Activated CD8-positive, alpha-beta T cell treated with anti-CD3 and anti-CD28 coated beads, Interleukin-2, amount 10 ng/mL, durations not matched to agents 7 days and 5 days (primary cell): ENCODE measurements around the gene LONRF3. TPM values are rescaled to one million over a fixed set of nuclear protein-coding genes. Genes with fewer than 3 reads are reported as not detected.
"Not testable (repeated sequence)": the region's sequence is repeated elsewhere in the genome, so short reads cannot be mapped to it uniquely, and the experiment has no call there.

ENCODE experiments used
- ATAC-seq: fragments of 150-1000 bp; cut with Tn5 transposase; one replicate; pipeline ENCODE4 v1.10.0; 2021; ENCODE audit warnings: moderate library complexity
- CTCF ChIA-PET: fragments of 350-600 bp; sonication (Branson Sonifier 250); formaldehyde crosslinking; loops from one replicate; lab custom pipeline; 2021; ENCODE audit warnings: antibody characterized with exemption; lab: Charles Lee
- POLR2A ChIA-PET: fragments of 350-600 bp; sonication (Branson Sonifier 250); formaldehyde crosslinking; loops from one replicate; lab custom pipeline; 2021; ENCODE audit warnings: antibody characterized with exemption; lab: Charles Lee
- DNase-seq: peaks from one replicate; pipeline ENCODE4 v3.0.0-alpha.2; 2020
- H3K27ac Mint-ChIP-seq: one replicate; pipeline ENCODE4 v1.8.0; 2021; ENCODE audit warnings: mild to moderate bottlenecking, mixed read lengths
- H3K27me3 Mint-ChIP-seq: one replicate; pipeline ENCODE4 v1.8.0; 2021; ENCODE audit warnings: low read depth, mixed read lengths
- H3K36me3 Mint-ChIP-seq: one replicate; pipeline ENCODE4 v1.8.0; 2021; ENCODE audit warnings: low read depth, mixed read lengths
- H3K4me1 Mint-ChIP-seq: one replicate; pipeline ENCODE4 v1.8.0; 2021; ENCODE audit warnings: low read depth, mixed read lengths
- H3K4me3 Mint-ChIP-seq: one replicate; pipeline ENCODE4 v1.8.0; 2021; ENCODE audit warnings: mild to moderate bottlenecking, mixed read lengths
- H3K9me3 Mint-ChIP-seq: one replicate; pipeline ENCODE4 v1.8.0; 2022; ENCODE audit warnings: mixed read lengths; ENCODE audit not compliant: insufficient read depth
- total RNA-seq, 2 experiments: library from RNA; stranded (reverse); gene quantifications; one replicate each; pipeline ENCODE4 v1.2.3, GENCODE V29; 2021

Gene LONRF3
- total RNA-seq, 2 experiments from 2014 or later: 0.23 to 0.26 TPM

GRCh38 chrX:118990512-118991227, 16.3 kb downstream of the LONRF3 start:
- Mint-ChIP-seq H3K4me3 (no peak overlapping the region), H3K4me1 (no peaks in the 10 kb centered on the region), H3K27ac (no peak overlapping the region), H3K27me3 (peaks cover 3% of the 10 kb centered on the region), H3K36me3 (peaks cover 2% of the 10 kb centered on the region), H3K9me3 (no peaks in the 10 kb centered on the region)
- ChIA-PET CTCF (no interaction called here), POLR2A (no interaction called here)
- DNase-seq (no peak), ATAC-seq (no peak)

DNA sequence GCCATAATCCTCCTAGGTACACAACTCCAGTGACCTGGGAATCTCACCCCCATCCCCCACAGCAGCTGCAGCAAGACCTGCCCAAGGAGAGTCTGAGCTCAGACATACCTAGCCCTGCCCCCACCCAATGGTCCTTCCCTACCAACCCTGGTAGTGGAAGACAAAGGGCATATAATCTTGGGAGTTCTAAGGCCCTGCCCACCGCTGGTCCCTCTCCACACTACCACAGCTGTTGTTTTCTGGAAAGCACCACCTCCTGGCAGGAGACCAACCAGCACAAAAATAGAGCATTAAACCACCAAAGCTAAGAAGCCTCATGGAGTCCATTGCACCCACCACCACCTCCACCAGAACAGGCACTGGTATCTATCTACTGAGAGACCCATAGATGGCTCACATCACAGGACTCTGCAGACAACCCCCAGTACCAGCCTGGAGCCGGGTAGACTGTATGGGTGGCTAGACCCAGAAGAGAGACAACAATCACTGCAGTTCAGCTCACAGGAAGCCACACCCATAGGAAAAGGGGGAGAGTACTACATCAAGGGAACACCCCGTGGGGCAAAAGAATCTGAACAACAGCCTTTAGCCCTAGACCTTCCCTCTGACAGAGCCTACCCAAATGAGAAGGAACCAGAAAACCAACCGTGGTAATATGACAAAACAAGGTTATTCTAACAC, 18.2 kb downstream of the LONRF3 start:
- H3K4me3 Mint-ChIP-seq, H3K9me3 Mint-ChIP-seq, H3K27me3 Mint-ChIP-seq, POLR2A ChIA-PET, H3K4me1 Mint-ChIP-seq, DNase-seq, H3K36me3 Mint-ChIP-seq, ATAC-seq, H3K27ac Mint-ChIP-seq: not testable (repeated sequence)
- CTCF ChIA-PET: interaction anchor here (1.1 to 1.9 kb wide), 2 partner anchors 12 kb away, joined by 3 to 4 read pairs; no protein-coding TSS in a partner anchor

GRCh38 chrX:119003462-119003861, 29.0 kb downstream of the LONRF3 start:
- Mint-ChIP-seq H3K27ac (no peak overlapping the region), H3K27me3 (no peaks in the 10 kb centered on the region), H3K9me3 (no peaks in the 10 kb centered on the region), H3K4me1 (no peaks in the 10 kb centered on the region), H3K4me3 (no peak overlapping the region), H3K36me3 (no peaks in the 10 kb centered on the region)
- DNase-seq: no peak
- no peak for ATAC-seq
- ChIA-PET POLR2A (no interaction called here), CTCF (interaction anchor here (0.9 to 1.3 kb wide), 2 partner anchors 63 to 156 kb away, joined by 3 to 5 read pairs; no protein-coding TSS in a partner anchor)

GRCh38 chrX:119004920-119005524, 30.6 kb downstream of the LONRF3 start:
- DNase-seq: peak; percentile 51
- peak; percentile 67 for ATAC-seq
- Mint-ChIP-seq H3K36me3 (no peaks in the 10 kb centered on the region), H3K4me3 (no peak overlapping the region), H3K27me3 (no peaks in the 10 kb centered on the region), H3K4me1 (no peaks in the 10 kb centered on the region), H3K9me3 (no peaks in the 10 kb centered on the region), H3K27ac (no peak overlapping the region)
- ChIA-PET CTCF (interaction anchor here (0.6 to 1.9 kb wide), 10 partner anchors 11 to 288 kb away, joined by 3 to 5 read pairs (median 3); no protein-coding TSS in a partner anchor), POLR2A (no interaction called here)

DNA sequence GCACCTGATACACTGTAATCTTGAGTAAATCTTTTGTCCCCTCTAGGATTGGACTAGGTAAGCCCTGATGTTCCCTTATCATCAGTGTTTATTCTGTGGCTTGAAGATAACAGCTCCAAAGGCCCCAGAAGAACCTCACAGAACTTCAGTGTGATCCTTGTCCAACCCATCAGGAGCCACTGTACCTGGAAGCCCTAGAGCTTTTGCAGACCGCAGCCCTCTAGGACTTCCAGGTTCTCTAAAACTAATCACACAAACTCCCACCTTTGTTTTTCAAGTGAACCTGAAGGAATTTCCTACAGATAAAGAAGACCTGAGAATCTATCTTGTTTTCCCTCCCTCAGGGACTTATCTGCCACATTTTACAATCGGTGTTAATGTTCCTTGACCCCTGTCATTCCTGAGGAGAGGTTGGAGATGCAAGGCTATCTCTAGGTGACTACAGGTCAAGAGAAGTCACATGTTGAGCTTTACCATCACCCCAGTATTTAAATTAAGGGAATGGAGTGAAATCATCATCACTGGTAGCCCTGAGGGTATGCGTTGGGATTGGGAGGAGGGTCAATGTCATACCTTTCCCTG, 32.9 kb downstream of the LONRF3 start:
- Mint-ChIP-seq H3K27ac (no peak overlapping the region), H3K4me1 (no peaks in the 10 kb centered on the region), H3K4me3 (no peak overlapping the region), H3K36me3 (no peaks in the 10 kb centered on the region), H3K9me3 (no peaks in the 10 kb centered on the region), H3K27me3 (no peaks in the 10 kb centered on the region)
- DNase-seq (no peak), ATAC-seq (no peak)
- POLR2A ChIA-PET: no interaction called here
- CTCF ChIA-PET: no interaction called here

DNA sequence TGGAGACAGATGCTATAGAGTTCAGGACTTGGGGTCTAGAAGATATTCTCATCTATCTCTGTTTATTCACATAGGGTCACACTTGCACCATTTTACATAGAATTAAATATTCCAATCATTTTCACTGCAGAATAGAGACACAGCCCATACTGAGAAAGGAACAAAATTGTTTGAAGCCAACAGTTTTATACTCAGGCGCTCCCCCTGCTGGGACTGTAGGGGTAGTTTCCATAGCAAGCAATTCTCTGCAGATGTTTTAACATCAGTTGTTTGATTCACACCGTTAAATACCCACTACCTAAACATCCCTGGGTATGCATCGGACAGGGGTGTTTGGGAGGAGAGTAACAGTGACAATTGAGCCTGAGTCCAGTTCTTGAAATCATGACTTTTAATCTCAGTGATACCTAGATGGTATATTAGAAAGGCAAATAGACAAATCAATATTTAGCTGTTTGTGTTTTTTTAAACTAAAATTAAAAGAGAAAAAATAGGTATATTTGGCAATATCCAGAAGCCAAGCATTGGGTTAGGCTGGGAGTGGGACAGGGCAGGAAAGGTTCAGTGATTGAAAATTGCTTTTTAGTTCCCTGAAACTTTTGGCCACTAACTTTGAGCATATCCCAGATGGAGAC, 33.8 kb downstream of the LONRF3 start:
- H3K4me3 Mint-ChIP-seq: no peak overlapping the region
- POLR2A ChIA-PET: interaction anchor here (0.5 to 0.9 kb wide), 2 partner anchors 161 to 495 kb away, joined by 3 to 4 read pairs; no protein-coding TSS in a partner anchor
- H3K27me3 Mint-ChIP-seq: no peaks in the 10 kb centered on the region

GRCh38 chrX:119009071-119009470, 34.7 kb downstream of the LONRF3 start:
- H3K27ac Mint-ChIP-seq: no peak overlapping the region
- ATAC-seq (no peak), DNase-seq (no peak)
- H3K27me3 Mint-ChIP-seq: no peaks in the 10 kb centered on the region
- H3K4me3 Mint-ChIP-seq: no peak overlapping the region
- H3K4me1 Mint-ChIP-seq: no peaks in the 10 kb centered on the region
- ChIA-PET CTCF (interaction anchor here (0.8 to 1.3 kb wide), 4 partner anchors 10 to 161 kb away, joined by 3 to 8 read pairs (median 4); no protein-coding TSS in a partner anchor), POLR2A (interaction anchor here (0.9 kb wide), 1 partner anchor 162 kb away, joined by 3 read pairs; no protein-coding TSS in a partner anchor)
- no peaks in the 10 kb centered on the region for H3K9me3 Mint-ChIP-seq
- no peaks in the 10 kb centered on the region for H3K36me3 Mint-ChIP-seq

More for the DNA sequence above, 33.8 kb downstream of the LONRF3 start:
- ATAC-seq (no peak), DNase-seq (peak; percentile 47)
- H3K36me3 Mint-ChIP-seq: no peaks in the 10 kb centered on the region
- no peaks in the 10 kb centered on the region for H3K9me3 Mint-ChIP-seq
- CTCF ChIA-PET: interaction anchor here (0.8 to 1.3 kb wide), 5 partner anchors 11 to 160 kb away, joined by 3 to 8 read pairs (median 4); no protein-coding TSS in a partner anchor
- H3K27ac Mint-ChIP-seq: no peak overlapping the region
- no peaks in the 10 kb centered on the region for H3K4me1 Mint-ChIP-seq

- CTCF ChIA-PET: no interaction called here
- no peaks in the 10 kb centered on the region for H3K9me3 Mint-ChIP-seq
- POLR2A ChIA-PET: no interaction called here
- ATAC-seq (no peak), DNase-seq (no peak)
- H3K4me3 Mint-ChIP-seq: no peak overlapping the region
- peaks cover 3% of the 10 kb centered on the region for H3K4me1 Mint-ChIP-seq
- H3K27ac Mint-ChIP-seq: no peak overlapping the region
- no peaks in the 10 kb centered on the region for H3K27me3 Mint-ChIP-seq
- H3K36me3 Mint-ChIP-seq: no peaks in the 10 kb centered on the region
These were observed 36.1 kb downstream of the LONRF3 start for GRCh38 chrX:119010491-119010890.

GRCh38 chrX:119013164-119013563, 38.7 kb downstream of the LONRF3 start:
- no peaks in the 10 kb centered on the region for H3K9me3 Mint-ChIP-seq
- H3K4me3 Mint-ChIP-seq: no peak overlapping the region
- DNase-seq (no peak), ATAC-seq (no peak)
- no peaks in the 10 kb centered on the region for H3K27me3 Mint-ChIP-seq
- H3K36me3 Mint-ChIP-seq: no peaks in the 10 kb centered on the region
- POLR2A ChIA-PET: no interaction called here
- H3K4me1 Mint-ChIP-seq: peaks cover 8% of the 10 kb centered on the region
- H3K27ac Mint-ChIP-seq: no peak overlapping the region
- CTCF ChIA-PET: no interaction called here

DNA sequence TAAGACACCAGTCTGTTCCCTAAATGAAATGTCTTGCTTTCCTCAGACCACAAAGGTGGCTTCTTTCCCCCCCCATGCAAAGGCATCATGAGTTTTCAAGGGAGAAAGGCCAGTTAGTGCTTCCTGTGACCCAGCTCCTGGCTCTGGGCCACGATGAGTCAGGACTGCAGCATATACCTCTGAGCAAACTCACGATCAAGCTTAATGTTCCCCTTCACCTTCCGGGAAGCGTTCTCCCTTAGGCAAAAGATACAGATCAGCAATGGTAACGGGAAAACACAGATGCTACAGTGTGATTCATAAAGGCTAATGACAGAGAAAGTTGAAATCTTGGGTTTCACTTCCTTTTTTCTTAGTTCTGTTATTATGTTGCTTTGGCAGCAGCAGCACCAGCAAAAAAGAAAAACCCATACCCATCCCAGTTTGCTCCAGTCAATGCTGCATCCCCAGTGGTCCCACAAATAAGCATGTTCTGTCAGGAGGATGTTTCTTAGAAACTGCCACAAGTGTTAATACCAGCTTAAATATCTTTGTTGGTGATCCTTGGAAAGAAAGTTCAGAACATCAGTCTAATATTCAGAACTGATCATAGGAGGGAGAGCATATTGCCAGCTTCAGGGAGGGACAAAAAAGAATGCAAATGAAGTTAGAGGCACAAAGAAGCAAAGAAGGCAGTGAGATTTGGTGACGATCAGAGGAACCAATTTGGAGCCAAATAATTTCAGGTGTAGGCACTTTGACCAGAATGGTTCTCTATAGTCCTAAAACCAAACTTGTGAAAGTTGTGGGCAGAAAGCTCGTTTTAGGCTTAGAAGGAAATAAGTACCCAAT, 41.2 kb downstream of the LONRF3 start:
- no peak overlapping the region for H3K4me3 Mint-ChIP-seq
- H3K4me1 Mint-ChIP-seq: peaks cover 8% of the 10 kb centered on the region
- no peak for DNase-seq
- CTCF ChIA-PET: no interaction called here
- no peaks in the 10 kb centered on the region for H3K36me3 Mint-ChIP-seq
- ATAC-seq: no peak
- POLR2A ChIA-PET: no interaction called here
- H3K27ac Mint-ChIP-seq: no peak overlapping the region
- H3K9me3 Mint-ChIP-seq: no peaks in the 10 kb centered on the region
- peaks cover 2% of the 10 kb centered on the region for H3K27me3 Mint-ChIP-seq
